Measurements from ENCODE around the gene TMEM245.
"Not testable (repeated sequence)": the region's sequence is repeated elsewhere in the genome, so short reads cannot be mapped to it uniquely, and the experiment has no call there.

TMEM245 gene

DNA sequence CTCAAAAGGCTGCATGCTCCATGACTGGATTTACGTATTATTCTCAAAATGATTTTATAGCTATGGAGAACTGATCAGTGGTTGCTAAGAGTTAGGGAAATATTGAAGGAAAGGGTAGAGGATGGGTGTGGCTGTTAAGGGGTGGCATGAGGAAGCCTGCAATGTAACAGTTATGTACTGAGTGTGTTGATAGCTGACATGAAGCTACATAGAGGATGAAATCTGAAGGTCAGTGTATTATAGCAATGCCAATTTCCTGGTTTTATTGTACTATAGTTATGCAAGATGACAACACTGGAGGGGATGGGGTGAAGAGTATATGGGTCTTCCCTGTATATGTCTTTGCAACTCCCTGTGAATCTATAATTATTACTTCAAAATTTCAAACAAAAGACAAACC lies 51.0 kb downstream of the TMEM245 start:
- no peak for DNase-seq (ENCODE audit: low spot score)
- ChIA-PET CTCF (interaction anchor here (0.6 kb wide), 1 partner anchor 26 kb away, joined by 3 read pairs; no protein-coding TSS in a partner anchor), POLR2A (ENCODE audit: low non-redundant PET) (no interaction called here)
- no peak overlapping the region for H3K27ac ChIP-seq
- TF ChIP-seq CTCF (conservative IDR thresholded peaks at IDR 0.05; ENCODE audit: low read depth), result no peak

DNA sequence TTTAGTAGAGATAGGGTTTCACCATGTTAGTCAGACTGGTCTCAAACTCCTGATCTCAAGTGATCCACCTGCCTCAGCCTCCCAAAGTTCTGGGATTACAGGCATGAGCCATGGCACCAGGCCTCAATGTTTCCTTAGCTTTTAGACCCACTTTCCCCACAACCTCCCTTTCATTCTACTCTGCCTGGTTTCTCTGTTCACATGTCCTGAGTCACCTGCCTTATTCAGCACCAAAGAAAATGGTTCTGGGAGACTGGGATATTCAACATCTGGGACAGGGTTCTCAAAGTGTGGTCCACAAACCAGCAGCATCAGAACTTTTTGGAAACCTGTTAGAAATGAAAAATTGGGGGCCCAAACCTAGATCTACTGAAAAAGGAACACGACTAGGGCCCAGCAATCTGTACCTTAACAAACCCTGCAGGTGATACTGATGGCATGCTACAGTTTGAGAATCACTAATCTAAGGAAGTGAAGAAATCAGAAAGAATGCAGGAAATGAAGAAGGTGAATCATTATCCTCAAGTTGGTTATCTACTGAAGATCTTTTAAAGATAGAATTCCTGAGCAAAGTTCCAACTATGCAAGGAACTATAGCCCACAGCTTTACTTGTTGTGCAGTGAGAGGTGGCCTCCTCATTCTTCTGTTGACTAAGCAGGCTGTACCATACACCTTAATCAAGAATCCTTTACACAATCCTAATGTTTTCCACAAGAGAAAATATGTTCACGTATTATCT lies 54.6 kb downstream of the TMEM245 start:
- CTCF ChIA-PET, result interaction anchor here (0.5 to 1.3 kb wide), 3 partner anchors 25 to 197 kb away, joined by 4 to 7 read pairs (median 5); no protein-coding TSS in a partner anchor
- POLR2A ChIA-PET (ENCODE audit: low non-redundant PET), result no interaction called here
- DNase-seq (ENCODE audit: low spot score), result peak; percentile 79
- peak overlapping the region; percentile 56; the same call in 1 of the 2 replicates for H3K27ac ChIP-seq
- TF ChIP-seq CTCF (conservative IDR thresholded peaks at IDR 0.05; ENCODE audit: low read depth), result no peak

DNA sequence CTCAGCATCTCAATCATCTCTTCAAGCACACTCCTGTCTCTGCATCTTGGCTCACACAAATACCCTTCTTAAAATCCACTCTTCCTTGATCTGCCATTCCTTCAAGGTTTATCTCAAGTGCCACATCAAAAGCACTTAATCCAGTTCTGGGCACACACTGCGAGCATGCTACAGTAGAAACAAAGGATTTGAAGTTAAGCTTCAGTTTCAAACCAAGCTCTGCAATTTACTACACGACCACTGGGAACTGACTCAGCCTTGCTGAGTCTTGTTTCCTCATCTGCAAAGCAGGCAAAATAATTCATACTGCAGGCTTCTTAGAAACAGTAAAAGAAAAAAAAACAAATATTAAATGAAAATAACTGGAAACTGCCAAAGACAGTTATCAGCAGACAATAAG lies 56.0 kb downstream of the TMEM245 start:
- no peak for TF ChIP-seq CTCF (conservative IDR thresholded peaks at IDR 0.05; ENCODE audit: low read depth)
- ChIA-PET CTCF (interaction anchor here (0.6 to 0.7 kb wide), 2 partner anchors 12 to 650 kb away, joined by 3 to 7 read pairs; no protein-coding TSS in a partner anchor), POLR2A (ENCODE audit: low non-redundant PET) (no interaction called here)
- DNase-seq (ENCODE audit: low spot score), result no peak
- no peak overlapping the region for H3K27ac ChIP-seq

GRCh38 chr9:109062543-109062942 lies 57.2 kb downstream of the TMEM245 start:
- POLR2A ChIA-PET (ENCODE audit: low non-redundant PET), result no interaction called here
- CTCF ChIA-PET, result interaction anchor here (0.6 kb wide), 1 partner anchor 28 kb away, joined by 4 read pairs; no protein-coding TSS in a partner anchor
- TF ChIP-seq CTCF (conservative IDR thresholded peaks at IDR 0.05; ENCODE audit: low read depth), result no peak
- no peak overlapping the region; the same call in 1 of the 2 replicates for H3K27ac ChIP-seq
- no peak for DNase-seq (ENCODE audit: low spot score)

- ChIA-PET POLR2A (ENCODE audit: low non-redundant PET) (no interaction called here), CTCF (no interaction called here)
- no peak overlapping the region for H3K27ac ChIP-seq
- no peak for TF ChIP-seq CTCF (conservative IDR thresholded peaks at IDR 0.05; ENCODE audit: low read depth)
- no peak for DNase-seq (ENCODE audit: low spot score)
Measured at GRCh38 chr9:109060191-109060590, 59.6 kb downstream of the TMEM245 start.

DNA sequence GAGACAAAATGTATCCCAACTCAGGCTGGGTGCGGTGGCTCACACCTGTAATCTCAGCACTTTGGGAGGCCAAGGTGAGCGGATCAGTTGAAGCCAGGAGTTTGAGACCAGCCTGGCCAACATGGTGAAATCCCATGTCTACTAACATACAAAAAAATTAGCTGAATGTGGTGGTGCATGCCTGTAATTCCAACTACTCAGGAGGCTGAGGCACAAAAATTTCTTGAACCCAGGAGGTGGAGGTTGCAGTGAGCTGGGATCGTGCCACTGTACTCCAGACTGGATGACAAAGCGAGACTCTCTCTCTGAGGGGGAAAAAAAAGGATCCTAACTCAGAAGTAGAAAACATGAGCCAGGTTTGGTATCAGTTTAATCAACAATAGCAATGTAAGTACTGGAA lies 66.6 kb downstream of the TMEM245 start:
- CTCF ChIA-PET; DNase-seq (ENCODE audit: low spot score); POLR2A ChIA-PET (ENCODE audit: low non-redundant PET); H3K27ac ChIP-seq: not testable (repeated sequence)

DNA sequence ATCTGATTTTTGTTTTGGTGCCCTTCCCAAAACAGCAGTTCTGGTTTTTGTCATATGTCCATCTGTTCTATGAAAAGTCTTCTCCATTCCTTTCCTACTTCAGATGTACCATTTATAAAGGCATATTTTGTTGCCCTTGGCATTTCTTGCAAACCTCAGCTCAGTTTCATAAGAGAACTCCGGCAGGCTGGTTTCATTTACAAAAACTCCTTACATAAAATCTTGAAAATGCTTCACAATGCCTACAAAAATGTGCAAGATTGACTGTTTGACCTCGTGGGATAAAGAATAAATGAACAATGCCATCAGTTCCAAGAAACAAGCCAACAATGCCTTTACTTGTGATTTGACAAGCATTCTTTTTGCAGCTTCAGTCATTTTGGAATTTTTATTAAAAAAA lies 67.3 kb downstream of the TMEM245 start:
- no peak for DNase-seq (ENCODE audit: low spot score)
- POLR2A ChIA-PET (ENCODE audit: low non-redundant PET), result no interaction called here
- CTCF ChIA-PET, result interaction anchor here (0.6 kb wide), 2 partner anchors 34 to 391 kb away, joined by 3 read pairs; no protein-coding TSS in a partner anchor
- H3K27ac ChIP-seq, result no peak overlapping the region
- TF ChIP-seq CTCF (conservative IDR thresholded peaks at IDR 0.05; ENCODE audit: low read depth), result no peak

Measured in RWPE1 (cell line).